Fibroblast of skin of scalp (primary cell): ENCODE data around the gene FIS1.
"Not testable (repeated sequence)": the region's sequence is repeated elsewhere in the genome, so short reads cannot be mapped to it uniquely, and the experiment has no call there.

Experiments
- DNase-seq: peaks from one replicate; pipeline ENCODE4 v3.0.0-alpha.2; 2013

The FIS1 gene

GRCh38 chr7:101255796-101256195, 10.9 kb upstream of the FIS1 start:
- DNase-seq: no peak

- not testable (repeated sequence) for DNase-seq
These were observed 8.3 kb upstream of the FIS1 start for GRCh38 chr7:101253199-101253598.

- DNase-seq: peak; percentile 98
These were observed 7.2 kb upstream of the FIS1 start for GRCh38 chr7:101251871-101252659.

GRCh38 chr7:101250324-101250723, 5.4 kb upstream of the FIS1 start:
- DNase-seq: no peak

- no peak for DNase-seq
These were observed 3.4 kb upstream of the FIS1 start for GRCh38 chr7:101248276-101248675.

GRCh38 chr7:101245147-101245668, 327 bp upstream of the FIS1 start:
- DNase-seq: no peak

- peak; percentile 11 for DNase-seq
These were observed 1.1 kb downstream of the FIS1 start for GRCh38 chr7:101243646-101244374.

- no peak for DNase-seq
These were observed 3.2 kb downstream of the FIS1 start for GRCh38 chr7:101241443-101242349.

GRCh38 chr7:101241015-101241363, 3.9 kb downstream of the FIS1 start:
- DNase-seq: no peak

GRCh38 chr7:101240226-101241014, 4.5 kb downstream of the FIS1 start:
- DNase-seq: no peak

GRCh38 chr7:101239951-101240220, 5.0 kb downstream of the FIS1 start:
- DNase-seq: no peak

- no peak for DNase-seq
These were observed 5.5 kb downstream of the FIS1 start for GRCh38 chr7:101239191-101239950.

- no peak for DNase-seq
These were observed 6.4 kb downstream of the FIS1 start for GRCh38 chr7:101238226-101239182.

GRCh38 chr7:101237206-101238067, 7.4 kb downstream of the FIS1 start, which contains the start of gene CLDN15:
Gene CLDN15, minus strand, starts transcription at chr7:101237802. Its CDS starts 221 bp downstream, at chr7:101237581.
- peak; percentile 74 for DNase-seq

GRCh38 chr7:101236292-101236835, 8.5 kb downstream of the FIS1 start:
- no peak for DNase-seq

- no peak for DNase-seq
These were observed 9.4 kb downstream of the FIS1 start for GRCh38 chr7:101235522-101235921.

- no peak for DNase-seq
These were observed 9.8 kb downstream of the FIS1 start for GRCh38 chr7:101235050-101235449.

- no peak for DNase-seq
These were observed 10.2 kb downstream of the FIS1 start for GRCh38 chr7:101234636-101235035.
